GM12873 (cell line): Measurements from ENCODE around the gene ADCY1.

Experiments
- CTCF ChIP-seq: IDR thresholded peaks from 2 replicates; pipeline ENCODE4 v1.5.1; 2012; ENCODE audit warnings: low read depth, mild to moderate bottlenecking, moderate library complexity, low read length, control low read depth; ENCODE audit not compliant: insufficient read depth; ENCODE audit errors: missing control alignments

Gene ADCY1

DNA sequence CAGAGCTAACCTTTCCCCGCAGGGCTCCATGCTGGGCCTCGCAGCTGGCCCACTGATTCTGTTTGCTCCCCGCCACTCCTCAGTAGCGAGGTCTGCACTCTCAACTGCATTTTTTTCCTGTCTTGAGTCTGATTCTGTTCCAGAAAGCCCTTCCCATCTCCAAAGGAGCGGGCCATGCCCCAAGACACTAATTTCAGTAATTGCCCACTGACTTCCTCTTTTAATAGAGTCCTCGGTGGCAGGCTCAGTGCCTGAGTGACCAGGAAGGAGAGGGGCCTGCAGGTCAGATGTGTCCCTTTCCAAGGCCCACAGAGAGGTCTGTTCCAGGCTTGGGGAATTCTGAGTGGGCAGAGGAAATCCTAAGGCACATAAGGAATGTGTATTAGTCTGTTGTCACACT is 77.4 kb downstream of the ADCY1 start:
- no peak for TF ChIP-seq CTCF

DNA sequence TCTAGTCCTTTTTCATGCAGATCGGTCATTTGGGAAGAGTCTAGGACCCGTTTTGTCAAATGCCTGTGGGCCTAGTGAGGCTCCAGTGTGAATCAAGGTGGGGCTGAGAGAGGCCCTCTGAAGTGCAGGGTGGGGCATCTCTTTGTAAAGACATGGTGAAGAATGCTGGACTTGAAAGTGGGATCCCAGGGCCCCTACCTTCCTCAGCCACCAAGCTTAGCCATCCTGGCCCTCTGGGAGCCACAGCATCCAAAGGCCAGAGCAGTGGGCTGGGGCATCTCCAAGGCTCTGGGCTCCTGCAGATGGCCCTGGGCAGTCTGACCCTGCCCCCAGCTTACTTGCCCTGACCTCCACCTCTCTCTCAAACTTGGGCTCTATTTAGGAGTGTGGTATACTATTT is 78.5 kb downstream of the ADCY1 start:
- TF ChIP-seq CTCF: no peak

- no peak for TF ChIP-seq CTCF
Observed at GRCh38 chr7:45653209-45653907, 79.2 kb downstream of the ADCY1 start.

- TF ChIP-seq CTCF: no peak
Observed at GRCh38 chr7:45654341-45654740, 80.2 kb downstream of the ADCY1 start.

- TF ChIP-seq CTCF: no peak
Observed at GRCh38 chr7:45655539-45655938, 81.4 kb downstream of the ADCY1 start.

DNA sequence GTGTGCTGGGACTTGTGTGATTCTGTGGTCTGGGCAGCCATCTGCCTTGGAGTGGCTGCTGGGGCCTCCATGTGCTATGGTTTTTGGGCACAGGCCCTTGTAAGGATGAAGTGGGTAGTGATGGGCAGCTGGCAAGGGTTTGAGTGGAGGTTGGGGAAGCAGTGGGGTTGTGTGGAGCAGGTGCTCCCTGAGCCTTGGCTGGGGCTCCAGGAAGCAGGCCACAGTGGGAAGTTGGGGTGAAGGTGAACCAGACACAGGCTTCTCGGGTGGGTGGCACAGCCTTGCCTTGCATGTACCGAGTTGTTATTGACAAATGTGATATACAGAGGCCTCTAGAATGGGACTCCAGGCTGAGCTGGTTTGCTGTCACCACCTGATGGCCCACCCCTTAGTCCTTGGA is 82.3 kb downstream of the ADCY1 start:
- no peak for TF ChIP-seq CTCF

DNA sequence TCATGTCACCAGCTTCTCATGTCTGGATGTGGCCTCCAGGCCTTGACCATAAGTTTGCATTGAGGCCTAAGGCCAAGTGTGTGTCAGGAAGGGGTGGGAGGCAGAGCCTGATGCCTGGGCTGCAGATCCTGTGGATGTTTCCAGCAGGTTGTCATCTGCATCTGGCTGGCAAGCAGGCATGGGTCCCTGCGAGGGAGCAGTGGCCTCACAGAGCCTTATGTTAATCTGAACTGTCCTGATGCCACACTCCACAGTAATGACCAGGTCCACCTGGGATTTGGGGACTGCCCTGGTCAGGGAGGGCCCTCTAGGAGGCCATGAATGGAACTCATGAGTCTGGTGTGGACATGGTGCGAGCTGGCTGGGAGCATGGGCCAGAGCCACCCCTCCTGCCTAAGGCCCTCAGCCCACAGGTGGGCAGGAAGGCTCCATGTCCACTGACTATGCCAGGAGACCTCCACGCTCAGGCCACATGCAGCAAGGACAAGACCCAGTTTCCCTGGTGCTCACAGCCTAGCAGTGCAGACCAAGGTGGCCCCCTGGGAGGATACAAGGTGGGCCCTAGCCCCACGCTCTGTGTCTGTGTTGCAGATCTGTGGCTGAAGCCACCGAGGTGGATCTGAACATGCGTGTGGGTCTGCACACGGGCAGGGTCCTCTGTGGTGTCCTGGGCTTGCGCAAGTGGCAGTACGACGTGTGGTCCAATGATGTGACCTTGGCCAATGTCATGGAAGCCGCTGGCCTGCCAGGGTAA is 83.1 kb downstream of the ADCY1 start:
- no peak for TF ChIP-seq CTCF
